ENCODE measurements around the gene SLC38A2.
"Not testable (repeated sequence)": the region's sequence is repeated elsewhere in the genome, so short reads cannot be mapped to it uniquely, and the experiment has no call there.

Gene SLC38A2

GRCh38 chr12:46342562-46343033, 30.0 kb downstream of the SLC38A2 start:
- H3K36me3 ChIP-seq (ENCODE audit: insufficient read depth, low read length) = no peaks in the 10 kb centered on the region
- no peaks in the 10 kb centered on the region for H3K27me3 ChIP-seq (ENCODE audit: control insufficient read depth in 1 of 2, insufficient read depth in 2 of 2, low read length in 2 of 2)
- H3K27ac ChIP-seq (ENCODE audit: low read depth, low read length) = no peak overlapping the region
- H3K4me1 ChIP-seq (ENCODE audit: insufficient read depth, low read length) = peaks cover 3% of the 10 kb centered on the region
- H3K9me3 ChIP-seq (ENCODE audit: low read length) = no peaks in the 10 kb centered on the region
- no peak overlapping the region for H3K4me3 ChIP-seq (ENCODE audit: low read depth in 1 of 2, low read length in 2 of 2)
- H3K9ac ChIP-seq (ENCODE audit: low read length) = no peak overlapping the region

GRCh38 chr12:46339051-46339450, 33.5 kb downstream of the SLC38A2 start:
- no peak overlapping the region for H3K27ac ChIP-seq (ENCODE audit: low read depth, low read length)
- no peak overlapping the region for H3K9ac ChIP-seq (ENCODE audit: low read length)
- H3K4me3 ChIP-seq (ENCODE audit: low read depth in 1 of 2, low read length in 2 of 2) = no peak overlapping the region
- no peaks in the 10 kb centered on the region for H3K27me3 ChIP-seq (ENCODE audit: control insufficient read depth in 1 of 2, insufficient read depth in 2 of 2, low read length in 2 of 2)
- H3K9me3 ChIP-seq (ENCODE audit: low read length) = no peaks in the 10 kb centered on the region
- H3K36me3 ChIP-seq (ENCODE audit: insufficient read depth, low read length) = no peaks in the 10 kb centered on the region
- peaks cover 3% of the 10 kb centered on the region for H3K4me1 ChIP-seq (ENCODE audit: insufficient read depth, low read length)

- no peaks in the 10 kb centered on the region for H3K27me3 ChIP-seq (ENCODE audit: control insufficient read depth in 1 of 2, insufficient read depth in 2 of 2, low read length in 2 of 2)
- no peaks in the 10 kb centered on the region for H3K4me1 ChIP-seq (ENCODE audit: insufficient read depth, low read length)
- no peak overlapping the region for H3K9ac ChIP-seq (ENCODE audit: low read length)
- no peak overlapping the region for H3K27ac ChIP-seq (ENCODE audit: low read depth, low read length)
- H3K36me3 ChIP-seq (ENCODE audit: insufficient read depth, low read length) = no peaks in the 10 kb centered on the region
- H3K9me3 ChIP-seq (ENCODE audit: low read length) = no peaks in the 10 kb centered on the region
- no peak overlapping the region for H3K4me3 ChIP-seq (ENCODE audit: low read depth in 1 of 2, low read length in 2 of 2)
Measured at GRCh38 chr12:46332260-46332659, 40.3 kb downstream of the SLC38A2 start.

GRCh38 chr12:46325075-46325474, 47.5 kb downstream of the SLC38A2 start:
- H3K9me3 ChIP-seq (ENCODE audit: low read length); H3K4me3 ChIP-seq (ENCODE audit: low read depth in 1 of 2, low read length in 2 of 2); H3K9ac ChIP-seq (ENCODE audit: low read length); H3K36me3 ChIP-seq (ENCODE audit: insufficient read depth, low read length); H3K27me3 ChIP-seq (ENCODE audit: control insufficient read depth in 1 of 2, insufficient read depth in 2 of 2, low read length in 2 of 2); H3K4me1 ChIP-seq (ENCODE audit: insufficient read depth, low read length); H3K27ac ChIP-seq (ENCODE audit: low read depth, low read length): not testable (repeated sequence)

- Histone ChIP-seq H3K36me3 (ENCODE audit: insufficient read depth, low read length) (no peaks in the 10 kb centered on the region), H3K27me3 (ENCODE audit: control insufficient read depth in 1 of 2, insufficient read depth in 2 of 2, low read length in 2 of 2) (no peaks in the 10 kb centered on the region), H3K9ac (ENCODE audit: low read length) (no peak overlapping the region), H3K27ac (ENCODE audit: low read depth, low read length) (no peak overlapping the region), H3K9me3 (ENCODE audit: low read length) (no peaks in the 10 kb centered on the region), H3K4me1 (ENCODE audit: insufficient read depth, low read length) (no peaks in the 10 kb centered on the region), H3K4me3 (ENCODE audit: low read depth in 1 of 2, low read length in 2 of 2) (no peak overlapping the region)
Measured at GRCh38 chr12:46320731-46321130, 51.8 kb downstream of the SLC38A2 start.

GRCh38 chr12:46318037-46318436, 54.5 kb downstream of the SLC38A2 start:
- Histone ChIP-seq H3K27ac (ENCODE audit: low read depth, low read length) (no peak overlapping the region), H3K4me3 (ENCODE audit: low read depth in 1 of 2, low read length in 2 of 2) (no peak overlapping the region), H3K27me3 (ENCODE audit: control insufficient read depth in 1 of 2, insufficient read depth in 2 of 2, low read length in 2 of 2) (no peaks in the 10 kb centered on the region), H3K4me1 (ENCODE audit: insufficient read depth, low read length) (no peaks in the 10 kb centered on the region), H3K36me3 (ENCODE audit: insufficient read depth, low read length) (no peaks in the 10 kb centered on the region), H3K9me3 (ENCODE audit: low read length) (no peaks in the 10 kb centered on the region), H3K9ac (ENCODE audit: low read length) (no peak overlapping the region)

Data from muscle layer of colon (tissue), 2 donors.